SK-N-SH treated with all-trans-retinoic acid at 6 μM for 48 hours (cell line): ENCODE data around the gene LIMCH1.

Experiments
- ATAC-seq: fragments of 200-7000 bp; cut with Tn5 transposase; 3 replicates; pipeline ENCODE4 v1.9.1; 2020; ENCODE audit warnings: mild to moderate bottlenecking, moderate library complexity
- ARNTL ChIP-seq: fragments of 450-650 bp; formaldehyde crosslinking; IDR thresholded peaks from 2 replicates; pipeline ENCODE4 v1.5.0; 2020; ENCODE audit warnings: low read depth, mild to moderate bottlenecking, moderate library complexity, borderline replicate concordance
- BACH2 ChIP-seq: fragments of 250-450 bp; sonication (Bioruptor Pico); IDR thresholded peaks from 2 replicates; pipeline ENCODE4 v1.9.0; 2021; ENCODE audit warnings: mild to moderate bottlenecking, borderline replicate concordance
- CSDC2 ChIP-seq: fragments of 250-450 bp; sonication (Bioruptor Pico); IDR thresholded peaks from 2 replicates; pipeline ENCODE4 v1.5.0; 2020; ENCODE audit warnings: mild to moderate bottlenecking, moderate library complexity
- ESRRG ChIP-seq: fragments of 250-450 bp; sonication (Bioruptor Pico); IDR thresholded peaks from 2 replicates; pipeline ENCODE4 v1.6.1; 2021; ENCODE audit warnings: mild to moderate bottlenecking
- GLIS3 ChIP-seq: fragments of 250-450 bp; sonication (Bioruptor Pico); IDR thresholded peaks from 2 replicates; pipeline ENCODE4 v1.5.0; 2020; ENCODE audit warnings: mild to moderate bottlenecking, moderate library complexity
- ISL1 ChIP-seq: fragments of 250-450 bp; sonication (Bioruptor Pico); IDR thresholded peaks from 2 replicates; pipeline ENCODE4 v2.1.2; 2022; ENCODE audit warnings: mild to moderate bottlenecking, moderate library complexity
- OSR1 ChIP-seq: fragments of 250-450 bp; sonication (Bioruptor Pico); IDR thresholded peaks from 2 replicates; pipeline ENCODE4 v1.8.0; 2022; ENCODE audit warnings: moderate library complexity, mild to moderate bottlenecking, inconsistent platforms
- PPARA ChIP-seq: fragments of 250-450 bp; sonication (Bioruptor Pico); IDR thresholded peaks from 2 replicates; pipeline ENCODE4 v1.5.0; 2020; ENCODE audit warnings: mild to moderate bottlenecking, borderline replicate concordance
- RARB ChIP-seq: fragments of 250-450 bp; sonication (Bioruptor Pico); IDR thresholded peaks from 2 replicates; pipeline ENCODE4 v1.8.0; 2021; ENCODE audit warnings: mild to moderate bottlenecking, moderate library complexity
- SNAI2 ChIP-seq: fragments of 250-450 bp; sonication (Bioruptor Pico); IDR thresholded peaks from 2 replicates; pipeline ENCODE4 v1.5.0; 2020; ENCODE audit warnings: mild to moderate bottlenecking, moderate library complexity
- TCF4 ChIP-seq: fragments of 250-450 bp; sonication (Bioruptor Pico); IDR thresholded peaks from 2 replicates; pipeline ENCODE4 v1.8.0; 2021; ENCODE audit warnings: mild to moderate bottlenecking, moderate library complexity, borderline replicate concordance
- ZC3H10 ChIP-seq: fragments of 250-450 bp; sonication (Bioruptor Pico); IDR thresholded peaks from 2 replicates; pipeline ENCODE4 v1.5.1; 2021; ENCODE audit warnings: mild to moderate bottlenecking, moderate library complexity
- ZFP3 ChIP-seq: fragments of 250-450 bp; sonication (Bioruptor Pico); IDR thresholded peaks from 2 replicates; pipeline ENCODE4 v1.5.0; 2020; ENCODE audit warnings: mild to moderate bottlenecking, moderate library complexity
- ZNF565 ChIP-seq: fragments of 450-650 bp; formaldehyde crosslinking; conservative IDR thresholded peaks from 2 replicates; pipeline ENCODE4 v1.5.0; 2020; ENCODE audit warnings: low read depth, mild to moderate bottlenecking, moderate library complexity
- ZNF70 ChIP-seq: fragments of 450-650 bp; formaldehyde crosslinking; IDR thresholded peaks from 2 replicates; pipeline ENCODE4 v1.5.0; 2020; ENCODE audit warnings: mild to moderate bottlenecking, moderate library complexity
- TF ChIP-seq, protein P1 (sequence below): fragments of 250-450 bp; sonication (Bioruptor Pico); IDR thresholded peaks from 2 replicates; pipeline ENCODE4 v1.5.0; 2020; ENCODE audit warnings: mild to moderate bottlenecking, moderate library complexity
- TF ChIP-seq, protein P2 (sequence below): fragments of 250-450 bp; sonication (Bioruptor Pico); IDR thresholded peaks from 2 replicates; pipeline ENCODE4 v1.5.1; 2021; ENCODE audit warnings: mild to moderate bottlenecking, moderate library complexity
- TF ChIP-seq, protein P3 (sequence below): fragments of 250-450 bp; sonication (Bioruptor Pico); IDR thresholded peaks from 2 replicates; pipeline ENCODE4 v1.8.0; 2020; ENCODE audit warnings: mild to moderate bottlenecking, moderate library complexity, borderline replicate concordance
- TF ChIP-seq, protein P4 (sequence below): fragments of 250-450 bp; sonication (Bioruptor Pico); IDR thresholded peaks from 2 replicates; pipeline ENCODE4 v1.5.1; 2020; ENCODE audit warnings: low read depth, mild to moderate bottlenecking, moderate library complexity

The LIMCH1 gene

DNA sequence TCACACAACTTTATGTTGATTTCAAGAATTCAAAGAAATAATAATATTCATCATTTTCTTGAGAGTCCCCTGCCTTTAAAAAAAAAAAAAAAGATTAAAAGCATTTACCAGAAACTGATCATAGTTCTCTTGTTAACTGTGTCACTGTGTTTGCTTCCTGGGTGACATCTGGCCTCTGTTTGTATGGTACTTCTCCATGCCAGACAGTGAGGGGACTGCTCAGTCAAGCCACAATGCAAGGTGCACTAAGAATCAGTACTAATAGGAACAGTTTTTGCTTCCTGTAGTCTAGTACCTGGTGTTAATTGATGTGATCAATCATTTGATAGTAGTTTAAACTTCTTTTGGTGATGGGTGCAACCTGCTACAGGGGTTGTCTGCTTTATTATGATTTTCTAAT is 133.0 kb downstream of the LIMCH1 start (continued):
- TF ChIP-seq, protein P1, sequence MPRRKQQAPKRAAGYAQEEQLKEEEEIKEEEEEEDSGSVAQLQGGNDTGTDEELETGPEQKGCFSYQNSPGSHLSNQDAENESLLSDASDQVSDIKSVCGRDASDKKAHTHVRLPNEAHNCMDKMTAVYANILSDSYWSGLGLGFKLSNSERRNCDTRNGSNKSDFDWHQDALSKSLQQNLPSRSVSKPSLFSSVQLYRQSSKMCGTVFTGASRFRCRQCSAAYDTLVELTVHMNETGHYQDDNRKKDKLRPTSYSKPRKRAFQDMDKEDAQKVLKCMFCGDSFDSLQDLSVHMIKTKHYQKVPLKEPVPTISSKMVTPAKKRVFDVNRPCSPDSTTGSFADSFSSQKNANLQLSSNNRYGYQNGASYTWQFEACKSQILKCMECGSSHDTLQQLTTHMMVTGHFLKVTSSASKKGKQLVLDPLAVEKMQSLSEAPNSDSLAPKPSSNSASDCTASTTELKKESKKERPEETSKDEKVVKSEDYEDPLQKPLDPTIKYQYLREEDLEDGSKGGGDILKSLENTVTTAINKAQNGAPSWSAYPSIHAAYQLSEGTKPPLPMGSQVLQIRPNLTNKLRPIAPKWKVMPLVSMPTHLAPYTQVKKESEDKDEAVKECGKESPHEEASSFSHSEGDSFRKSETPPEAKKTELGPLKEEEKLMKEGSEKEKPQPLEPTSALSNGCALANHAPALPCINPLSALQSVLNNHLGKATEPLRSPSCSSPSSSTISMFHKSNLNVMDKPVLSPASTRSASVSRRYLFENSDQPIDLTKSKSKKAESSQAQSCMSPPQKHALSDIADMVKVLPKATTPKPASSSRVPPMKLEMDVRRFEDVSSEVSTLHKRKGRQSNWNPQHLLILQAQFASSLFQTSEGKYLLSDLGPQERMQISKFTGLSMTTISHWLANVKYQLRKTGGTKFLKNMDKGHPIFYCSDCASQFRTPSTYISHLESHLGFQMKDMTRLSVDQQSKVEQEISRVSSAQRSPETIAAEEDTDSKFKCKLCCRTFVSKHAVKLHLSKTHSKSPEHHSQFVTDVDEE (CRISPR knock-in tag), result no peak
- TF ChIP-seq TCF4 (CRISPR knock-in tag) (no peak), OSR1 (CRISPR knock-in tag) (no peak), PPARA (CRISPR knock-in tag) (no peak), ZNF565 (no peak), ZFP3 (CRISPR knock-in tag) (no peak), CSDC2 (no peak), RARB (no peak), SNAI2 (no peak)

DNA sequence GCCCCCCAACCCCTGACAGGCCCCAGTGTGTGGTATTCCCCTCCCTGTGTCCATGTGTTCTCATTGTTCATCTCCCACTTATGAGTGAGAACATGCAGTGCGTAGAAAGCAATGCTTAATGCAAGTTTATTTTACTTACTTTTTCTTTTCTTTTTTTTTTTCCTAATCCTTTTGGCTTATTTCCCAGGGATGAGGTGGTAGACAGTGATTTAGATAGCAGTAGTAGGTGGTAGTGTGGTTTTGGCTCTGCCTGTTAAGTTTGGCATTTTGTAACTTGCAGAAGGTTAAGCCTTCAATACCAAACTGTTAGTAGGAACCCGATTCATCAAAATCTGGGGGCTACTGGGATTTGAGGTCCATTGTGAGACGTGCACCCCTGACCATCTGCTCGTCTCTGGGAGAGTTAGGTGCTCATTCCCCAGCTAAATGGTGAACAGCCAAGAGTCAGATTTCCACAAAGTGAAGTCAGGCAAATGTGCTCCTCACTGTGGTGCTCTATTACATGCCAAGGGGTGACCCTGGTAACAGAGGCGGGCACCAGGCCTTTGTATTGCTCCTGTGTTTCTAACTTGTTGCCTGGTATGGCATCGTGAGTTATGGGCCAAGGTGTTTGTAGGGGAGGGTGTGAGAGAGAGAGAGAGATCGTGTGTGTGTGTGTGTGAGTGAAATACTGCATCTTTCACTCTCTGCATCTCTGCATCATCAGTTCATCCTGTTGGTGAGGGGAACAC is 140.3 kb downstream of the LIMCH1 start:
- TF ChIP-seq, protein P2, sequence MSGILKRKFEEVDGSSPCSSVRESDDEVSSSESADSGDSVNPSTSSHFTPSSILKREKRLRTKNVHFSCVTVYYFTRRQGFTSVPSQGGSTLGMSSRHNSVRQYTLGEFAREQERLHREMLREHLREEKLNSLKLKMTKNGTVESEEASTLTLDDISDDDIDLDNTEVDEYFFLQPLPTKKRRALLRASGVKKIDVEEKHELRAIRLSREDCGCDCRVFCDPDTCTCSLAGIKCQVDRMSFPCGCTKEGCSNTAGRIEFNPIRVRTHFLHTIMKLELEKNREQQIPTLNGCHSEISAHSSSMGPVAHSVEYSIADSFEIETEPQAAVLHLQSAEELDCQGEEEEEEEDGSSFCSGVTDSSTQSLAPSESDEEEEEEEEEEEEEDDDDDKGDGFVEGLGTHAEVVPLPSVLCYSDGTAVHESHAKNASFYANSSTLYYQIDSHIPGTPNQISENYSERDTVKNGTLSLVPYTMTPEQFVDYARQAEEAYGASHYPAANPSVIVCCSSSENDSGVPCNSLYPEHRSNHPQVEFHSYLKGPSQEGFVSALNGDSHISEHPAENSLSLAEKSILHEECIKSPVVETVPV (CRISPR knock-in tag), result no peak
- TF ChIP-seq GLIS3 (CRISPR knock-in tag) (no peak), ESRRG (CRISPR knock-in tag) (no peak), TCF4 (CRISPR knock-in tag) (no peak), ZFP3 (CRISPR knock-in tag) (no peak), BACH2 (no peak), ZNF565 (no peak), ARNTL (CRISPR knock-in tag) (no peak), SNAI2 (no peak), ZNF70 (CRISPR knock-in tag) (no peak), PPARA (CRISPR knock-in tag) (no peak), RARB (no peak)
- TF ChIP-seq, protein P1 (CRISPR knock-in tag), result no peak
- TF ChIP-seq, protein P3, sequence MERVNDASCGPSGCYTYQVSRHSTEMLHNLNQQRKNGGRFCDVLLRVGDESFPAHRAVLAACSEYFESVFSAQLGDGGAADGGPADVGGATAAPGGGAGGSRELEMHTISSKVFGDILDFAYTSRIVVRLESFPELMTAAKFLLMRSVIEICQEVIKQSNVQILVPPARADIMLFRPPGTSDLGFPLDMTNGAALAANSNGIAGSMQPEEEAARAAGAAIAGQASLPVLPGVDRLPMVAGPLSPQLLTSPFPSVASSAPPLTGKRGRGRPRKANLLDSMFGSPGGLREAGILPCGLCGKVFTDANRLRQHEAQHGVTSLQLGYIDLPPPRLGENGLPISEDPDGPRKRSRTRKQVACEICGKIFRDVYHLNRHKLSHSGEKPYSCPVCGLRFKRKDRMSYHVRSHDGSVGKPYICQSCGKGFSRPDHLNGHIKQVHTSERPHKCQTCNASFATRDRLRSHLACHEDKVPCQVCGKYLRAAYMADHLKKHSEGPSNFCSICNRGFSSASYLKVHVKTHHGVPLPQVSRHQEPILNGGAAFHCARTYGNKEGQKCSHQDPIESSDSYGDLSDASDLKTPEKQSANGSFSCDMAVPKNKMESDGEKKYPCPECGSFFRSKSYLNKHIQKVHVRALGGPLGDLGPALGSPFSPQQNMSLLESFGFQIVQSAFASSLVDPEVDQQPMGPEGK (CRISPR knock-in tag), result no peak
- ATAC-seq, result no peak

DNA sequence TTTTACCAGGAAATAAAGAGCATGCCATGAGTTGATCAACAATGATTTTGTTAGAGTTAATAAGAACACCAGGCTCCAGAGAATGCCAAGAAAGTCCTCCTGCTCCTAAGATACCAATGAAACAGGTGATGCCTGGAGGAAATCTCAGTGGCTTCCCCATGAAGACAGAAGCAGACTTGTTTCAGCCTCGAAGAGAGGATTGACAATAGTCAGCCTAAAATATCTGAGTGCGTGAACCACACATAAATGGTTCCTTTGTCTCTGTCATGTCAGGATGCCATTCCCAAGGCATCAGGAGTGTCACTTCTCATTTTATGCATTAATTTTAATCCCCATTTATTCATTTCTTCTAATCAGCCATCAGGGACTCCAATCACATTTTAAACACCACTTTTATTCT is 141.0 kb downstream of the LIMCH1 start:
- no peak for TF ChIP-seq ZC3H10 (CRISPR knock-in tag)
- TF ChIP-seq, protein P4, sequence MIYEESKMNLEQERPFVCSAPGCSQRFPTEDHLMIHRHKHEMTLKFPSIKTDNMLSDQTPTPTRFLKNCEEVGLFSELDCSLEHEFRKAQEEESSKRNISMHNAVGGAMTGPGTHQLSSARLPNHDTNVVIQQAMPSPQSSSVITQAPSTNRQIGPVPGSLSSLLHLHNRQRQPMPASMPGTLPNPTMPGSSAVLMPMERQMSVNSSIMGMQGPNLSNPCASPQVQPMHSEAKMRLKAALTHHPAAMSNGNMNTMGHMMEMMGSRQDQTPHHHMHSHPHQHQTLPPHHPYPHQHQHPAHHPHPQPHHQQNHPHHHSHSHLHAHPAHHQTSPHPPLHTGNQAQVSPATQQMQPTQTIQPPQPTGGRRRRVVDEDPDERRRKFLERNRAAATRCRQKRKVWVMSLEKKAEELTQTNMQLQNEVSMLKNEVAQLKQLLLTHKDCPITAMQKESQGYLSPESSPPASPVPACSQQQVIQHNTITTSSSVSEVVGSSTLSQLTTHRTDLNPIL (CRISPR knock-in tag), result no peak
- TF ChIP-seq ARNTL (CRISPR knock-in tag), result no peak
- no peak for TF ChIP-seq ISL1
- TF ChIP-seq ZNF565, result no peak
- TF ChIP-seq BACH2, result no peak
- TF ChIP-seq PPARA (CRISPR knock-in tag), result no peak

More for the DNA sequence above, 141.0 kb downstream of the LIMCH1 start:
- ATAC-seq, result no peak
